ENCODE data around the gene DRGX.

DRGX gene

DNA sequence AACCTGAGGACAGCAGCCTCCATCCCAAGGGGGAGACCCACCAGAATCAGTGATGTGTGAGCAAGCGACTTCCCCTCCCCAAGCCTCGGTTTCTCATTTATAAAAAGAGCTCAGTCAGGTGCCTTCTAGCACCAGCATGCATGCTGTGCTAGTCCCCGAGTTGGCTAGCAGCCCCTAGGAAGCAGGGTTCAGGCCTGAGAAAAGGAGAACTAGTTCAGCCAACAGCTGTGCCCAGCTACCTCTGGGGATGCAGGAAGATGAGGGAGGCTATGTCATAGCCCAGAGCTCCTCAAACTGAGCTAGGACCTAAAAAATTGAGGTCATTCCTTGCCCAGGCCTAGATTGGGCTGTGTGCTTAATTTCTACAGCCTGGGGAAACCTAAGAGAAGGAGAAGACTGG lies 13.7 kb downstream of the DRGX start:
- DNase-seq (ENCODE audit: low read depth) = no peak

DNA sequence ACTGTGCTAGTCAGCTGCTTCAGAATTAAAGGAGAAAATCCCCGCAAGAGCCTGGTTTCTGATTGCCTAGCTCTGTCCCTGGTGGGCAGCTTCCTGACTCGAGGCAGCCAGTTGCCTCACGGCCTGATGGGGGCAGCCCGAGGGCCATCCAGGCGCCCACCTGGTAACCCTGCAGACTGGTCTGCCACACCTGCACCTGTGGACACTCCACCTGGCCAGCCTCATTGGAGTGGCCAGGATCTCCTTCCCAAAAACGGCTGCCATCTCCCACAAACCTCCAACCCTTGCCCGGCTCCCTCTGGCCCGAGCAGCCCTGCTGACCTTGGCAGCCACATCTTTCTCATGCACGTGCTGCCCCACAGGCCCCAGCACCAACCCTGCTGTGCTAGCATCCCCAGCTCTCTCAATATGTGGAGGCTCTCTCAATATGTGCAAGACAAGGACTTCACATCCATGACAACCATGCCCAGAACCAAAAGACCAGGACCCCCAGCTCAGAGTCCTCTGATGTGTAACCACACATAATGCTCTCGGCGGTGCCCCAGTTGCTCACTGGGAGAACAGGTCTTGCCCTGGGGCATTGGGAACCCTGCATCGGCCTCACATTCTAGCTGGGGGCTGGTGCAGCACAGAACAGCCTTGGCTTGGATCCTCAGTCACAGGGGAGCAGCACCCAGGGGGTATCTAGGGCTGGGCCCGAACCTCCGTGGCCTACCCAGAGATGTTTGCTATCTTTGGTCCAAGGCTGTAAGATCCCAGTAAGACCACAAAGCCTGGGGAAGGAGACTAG lies 14.6 kb downstream of the DRGX start:
- no peak for DNase-seq (ENCODE audit: low read depth)

DNA sequence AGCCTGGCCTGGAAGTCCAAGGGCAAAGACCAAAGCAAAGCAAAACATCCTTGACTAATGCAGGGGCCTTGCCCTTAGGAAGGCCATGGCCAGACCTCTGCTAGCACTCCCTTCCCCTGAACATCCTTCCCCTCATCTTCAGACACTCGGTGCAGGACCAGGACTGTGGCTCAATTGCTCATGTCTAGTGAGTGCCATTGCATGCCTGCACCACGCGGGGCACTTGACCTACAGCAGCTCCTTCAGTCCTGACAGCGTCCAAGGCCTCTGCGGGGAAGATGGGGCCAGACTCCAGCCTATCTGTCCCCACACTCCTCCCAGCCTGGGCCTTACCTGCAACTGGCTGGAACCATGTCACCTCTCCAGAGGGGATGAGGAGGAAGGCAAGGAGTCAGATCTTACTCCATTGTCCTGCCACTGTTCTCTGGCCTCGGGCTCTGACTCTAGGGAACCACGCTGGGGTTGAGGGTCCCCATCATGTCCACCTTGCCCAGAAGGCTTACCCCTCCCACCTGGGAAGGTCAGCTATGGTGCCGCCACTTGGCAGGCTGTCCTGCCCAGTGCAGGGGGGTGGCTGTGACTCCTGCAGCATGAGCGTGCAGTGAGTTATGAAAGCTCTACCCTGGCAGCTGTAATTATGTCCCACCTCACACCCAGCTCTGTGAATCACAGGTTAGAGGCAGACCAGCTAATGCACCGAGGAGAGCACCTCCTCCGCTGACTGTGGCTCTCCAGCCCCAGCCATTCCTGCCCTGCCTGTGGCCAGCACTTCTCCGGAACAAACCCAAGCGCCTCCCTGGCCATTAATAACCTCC lies 16.1 kb downstream of the DRGX start:
- no peak for DNase-seq (ENCODE audit: low read depth)

DNA sequence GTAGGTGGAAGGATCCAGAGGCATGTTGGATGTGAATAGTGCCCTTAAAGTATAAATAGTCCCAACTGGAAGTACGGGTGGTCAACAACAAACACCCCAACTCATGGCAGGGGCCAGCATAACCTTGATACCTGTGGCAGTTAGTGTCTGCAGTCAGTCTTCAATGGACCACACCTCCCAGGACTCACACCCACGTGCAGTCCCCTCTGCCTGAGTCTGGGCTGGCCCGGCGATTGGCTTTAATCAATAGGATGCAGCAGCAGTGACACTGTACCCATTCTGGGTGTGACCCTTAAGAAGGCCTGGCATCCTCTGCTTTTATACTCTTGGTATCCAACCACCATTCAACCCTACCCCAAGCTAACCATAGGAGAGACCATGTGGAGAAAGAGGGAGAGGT lies 18.6 kb downstream of the DRGX start:
- no peak for DNase-seq (ENCODE audit: low read depth)

DNA sequence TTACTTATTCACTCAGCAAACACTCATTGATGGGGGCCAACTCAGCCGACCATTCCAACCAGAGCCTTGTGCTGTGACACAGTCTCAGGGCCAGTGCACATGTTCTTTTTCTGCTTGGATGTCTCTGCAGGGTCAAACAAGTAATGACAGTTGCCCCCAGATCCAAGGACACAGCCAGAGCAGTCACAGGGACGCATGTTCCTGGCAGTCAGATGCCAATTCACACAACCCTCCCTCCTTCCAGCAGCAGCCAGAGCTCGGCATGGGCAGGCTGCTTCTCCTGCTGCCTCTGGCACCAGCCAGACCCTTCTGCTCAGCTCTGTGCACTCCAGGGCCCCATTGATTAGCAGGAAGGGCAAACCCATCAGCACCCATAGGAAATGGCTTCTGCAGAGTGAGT lies 20.3 kb downstream of the DRGX start:
- no peak for DNase-seq (ENCODE audit: low read depth)

DNA sequence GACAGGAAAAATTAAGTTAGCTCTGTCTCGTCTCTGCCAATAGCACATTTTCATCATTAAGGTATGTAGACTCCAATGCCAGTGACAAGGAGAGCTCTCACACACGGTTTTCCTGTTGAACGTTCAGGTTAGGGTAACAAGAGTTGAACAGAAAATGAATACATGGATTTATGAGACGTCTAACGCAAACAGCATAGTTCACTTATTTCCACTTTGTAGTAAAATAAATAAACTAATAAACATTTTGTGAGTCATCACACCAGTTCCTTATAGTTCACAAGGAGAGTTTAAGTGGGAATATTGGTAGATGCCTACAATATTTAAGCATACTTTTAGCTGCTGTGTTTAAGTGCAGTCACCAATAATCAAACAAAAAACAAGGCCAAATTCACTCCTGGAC lies 21.1 kb downstream of the DRGX start:
- no peak for DNase-seq (ENCODE audit: low read depth)

DNA sequence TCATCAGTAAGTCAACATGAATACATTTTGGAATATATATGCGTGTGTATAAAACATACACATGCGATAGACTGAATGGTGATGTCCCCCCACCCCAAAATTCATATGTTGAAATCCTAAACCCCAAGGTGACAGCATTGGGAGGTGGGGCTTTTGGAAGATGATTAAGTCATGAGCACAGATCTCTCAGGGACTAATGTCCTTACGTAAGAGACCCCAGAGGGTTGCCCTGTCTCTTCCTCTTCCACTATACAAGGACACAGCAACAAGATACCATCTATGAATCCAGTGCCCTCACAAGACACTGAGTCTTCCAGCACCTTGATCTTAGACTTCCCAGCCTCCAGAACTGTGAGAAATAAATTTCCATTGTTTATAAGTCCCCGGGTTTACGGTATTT lies 22.5 kb downstream of the DRGX start:
- DNase-seq (ENCODE audit: low read depth) = no peak

DNA sequence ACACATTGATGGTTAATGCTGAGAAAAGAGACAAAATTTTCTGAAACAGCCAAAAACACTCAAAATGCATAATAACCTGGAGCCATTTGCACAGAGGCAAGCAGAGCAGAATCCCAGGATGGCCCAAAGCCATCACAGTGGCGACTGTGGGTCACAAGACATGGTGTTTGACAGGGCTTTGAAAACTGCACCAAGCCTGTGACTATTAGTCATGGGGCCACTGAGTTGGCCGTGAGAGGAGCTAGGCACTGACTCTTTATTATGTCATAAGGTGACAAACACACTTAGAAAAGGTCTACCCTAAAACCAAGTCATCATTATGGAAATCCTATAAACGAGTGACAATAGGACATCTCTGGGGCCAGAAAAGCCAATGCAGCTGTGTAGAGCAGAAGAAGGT lies 23.9 kb downstream of the DRGX start:
- DNase-seq (ENCODE audit: low read depth) = no peak

DNA sequence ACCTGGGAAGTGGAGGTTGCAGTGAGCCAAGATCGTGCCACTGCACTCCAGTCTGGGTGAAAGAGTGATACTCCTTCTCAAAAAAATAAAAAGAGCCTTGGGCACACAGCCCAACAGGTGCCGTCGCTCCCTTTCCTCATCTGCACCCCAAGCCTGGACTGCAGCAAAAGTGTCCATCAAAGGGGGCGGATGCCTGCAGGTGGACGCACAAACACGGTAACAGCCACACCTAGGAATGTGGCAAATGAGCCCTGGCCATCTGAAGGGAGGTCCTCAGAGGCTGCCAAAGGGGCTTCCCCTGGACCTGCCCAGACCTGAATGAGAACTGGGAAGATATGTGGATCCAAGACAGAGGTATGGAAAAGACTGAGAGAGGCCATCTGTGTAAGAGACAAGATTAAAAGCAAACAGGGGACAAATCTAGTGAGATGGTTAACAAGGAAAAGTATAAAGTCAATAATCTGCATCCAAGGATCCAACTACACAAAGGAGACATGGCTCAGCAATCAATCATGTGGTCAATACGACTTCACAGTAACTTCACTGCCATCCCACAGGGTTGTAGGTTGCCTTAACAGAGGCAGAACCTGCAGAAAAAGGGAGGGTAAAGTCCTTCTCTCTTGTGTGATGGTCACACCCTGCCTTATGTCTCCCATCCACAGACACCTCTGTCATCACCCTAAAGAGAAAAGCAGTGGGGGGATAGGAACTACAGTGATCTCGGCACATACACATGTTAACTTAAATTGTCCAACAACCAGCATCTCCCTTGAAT lies 25.4 kb downstream of the DRGX start:
- no peak for DNase-seq (ENCODE audit: low read depth)

DNA sequence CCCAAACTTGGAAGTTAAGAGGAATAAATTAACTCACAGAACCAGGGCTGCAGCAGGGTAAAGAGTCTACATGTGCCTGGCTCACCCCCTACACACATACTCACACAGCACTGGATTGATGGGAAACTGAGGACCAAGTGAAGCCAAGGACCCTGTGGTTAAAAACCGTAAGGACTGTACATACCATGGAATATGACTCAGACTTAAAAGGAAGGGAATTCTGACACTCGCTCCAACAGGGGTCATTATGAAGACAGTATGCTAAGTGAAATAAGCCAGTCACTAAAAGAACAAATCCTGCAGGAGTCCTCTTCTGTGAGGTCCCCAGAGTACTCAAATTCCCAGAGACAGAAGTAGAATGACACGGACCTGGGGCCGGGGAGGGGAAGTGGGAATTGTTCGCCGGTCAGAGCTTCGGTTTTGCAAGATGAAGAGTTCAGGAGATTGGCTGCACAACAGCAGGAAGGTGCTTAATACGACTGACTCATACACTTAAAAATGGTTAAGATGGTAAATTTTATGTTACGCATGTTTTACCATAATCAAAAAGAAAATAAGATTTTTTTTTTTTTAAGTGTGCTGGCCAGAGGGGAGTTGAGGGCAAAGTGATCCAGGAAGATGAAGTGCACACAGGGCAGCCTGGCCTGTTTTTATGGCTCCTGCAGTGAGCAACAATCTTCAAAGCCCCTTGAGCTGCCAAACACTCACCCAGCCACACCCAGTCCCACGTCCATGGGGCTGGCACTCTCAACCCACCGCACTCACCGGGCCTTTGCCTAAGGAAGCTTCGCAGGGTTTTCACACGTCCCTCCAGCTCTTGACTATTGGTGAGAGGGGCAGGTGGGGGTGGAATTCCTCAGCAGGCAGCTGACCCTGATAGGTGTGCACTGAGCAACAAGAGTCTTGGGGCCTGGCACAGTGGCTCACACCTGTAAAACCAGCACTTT lies 26.4 kb downstream of the DRGX start:
- peak; percentile 24 for DNase-seq (ENCODE audit: low read depth)

DNA sequence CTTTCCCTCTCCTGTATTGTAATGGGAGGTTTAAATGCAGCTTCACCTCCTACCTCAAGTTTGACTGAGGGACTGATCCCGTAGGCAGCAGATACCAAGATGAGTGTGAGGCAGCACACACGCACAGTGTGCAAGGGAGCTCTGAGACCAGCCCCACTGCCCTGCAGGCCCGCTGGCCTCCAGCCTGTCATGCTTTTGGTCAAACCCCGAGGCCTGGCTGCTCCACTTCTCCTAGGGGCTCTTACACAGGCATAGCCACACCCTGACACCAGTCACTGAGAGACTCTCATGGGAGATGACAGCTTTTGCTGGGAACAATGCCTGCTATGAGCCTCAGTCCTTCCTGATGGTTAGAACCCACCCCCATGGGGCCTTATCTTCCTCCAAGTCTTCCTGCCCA lies 27.6 kb downstream of the DRGX start:
- no peak for DNase-seq (ENCODE audit: low read depth)

DNA sequence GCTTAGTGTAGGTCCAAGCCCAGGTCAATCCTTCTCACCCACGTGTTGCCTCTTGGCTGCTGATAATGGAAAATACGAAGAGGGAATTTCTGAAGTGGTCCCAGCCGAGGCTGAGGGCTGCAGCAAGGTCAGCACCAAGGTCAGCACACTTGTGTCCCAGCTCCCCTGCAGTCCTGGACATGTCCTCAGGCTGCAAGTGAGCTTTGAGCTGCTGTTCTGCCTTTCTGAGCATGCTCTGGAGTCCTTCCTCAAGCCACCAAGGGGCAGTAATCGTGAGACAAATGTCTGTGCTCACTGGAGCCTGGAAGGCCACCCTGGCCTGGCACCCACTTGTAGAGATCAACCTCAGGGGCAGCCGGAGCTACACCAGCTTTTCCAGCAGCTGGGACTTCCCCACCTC lies 28.3 kb downstream of the DRGX start:
- no peak for DNase-seq (ENCODE audit: low read depth)

DNA sequence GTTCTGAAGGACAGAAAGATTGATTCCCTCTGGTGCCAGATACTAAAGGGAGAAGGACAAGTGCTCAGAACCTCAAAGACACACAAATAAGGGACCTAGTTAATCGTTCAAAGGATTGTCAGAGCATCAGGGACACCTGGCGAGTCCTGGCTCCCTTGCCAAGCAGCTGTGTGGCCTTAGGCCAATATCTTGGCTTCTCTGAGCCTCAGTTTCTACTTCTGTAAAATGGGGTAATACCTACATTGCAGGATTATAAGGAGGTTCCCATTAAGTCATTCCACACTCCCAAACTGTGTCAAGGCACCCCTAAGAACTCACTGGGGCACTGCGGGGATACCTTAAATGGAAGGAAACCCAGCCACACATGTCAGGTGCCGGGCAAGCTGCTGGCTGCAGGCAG lies 29.4 kb downstream of the DRGX start:
- no peak for DNase-seq (ENCODE audit: low read depth)

DNA sequence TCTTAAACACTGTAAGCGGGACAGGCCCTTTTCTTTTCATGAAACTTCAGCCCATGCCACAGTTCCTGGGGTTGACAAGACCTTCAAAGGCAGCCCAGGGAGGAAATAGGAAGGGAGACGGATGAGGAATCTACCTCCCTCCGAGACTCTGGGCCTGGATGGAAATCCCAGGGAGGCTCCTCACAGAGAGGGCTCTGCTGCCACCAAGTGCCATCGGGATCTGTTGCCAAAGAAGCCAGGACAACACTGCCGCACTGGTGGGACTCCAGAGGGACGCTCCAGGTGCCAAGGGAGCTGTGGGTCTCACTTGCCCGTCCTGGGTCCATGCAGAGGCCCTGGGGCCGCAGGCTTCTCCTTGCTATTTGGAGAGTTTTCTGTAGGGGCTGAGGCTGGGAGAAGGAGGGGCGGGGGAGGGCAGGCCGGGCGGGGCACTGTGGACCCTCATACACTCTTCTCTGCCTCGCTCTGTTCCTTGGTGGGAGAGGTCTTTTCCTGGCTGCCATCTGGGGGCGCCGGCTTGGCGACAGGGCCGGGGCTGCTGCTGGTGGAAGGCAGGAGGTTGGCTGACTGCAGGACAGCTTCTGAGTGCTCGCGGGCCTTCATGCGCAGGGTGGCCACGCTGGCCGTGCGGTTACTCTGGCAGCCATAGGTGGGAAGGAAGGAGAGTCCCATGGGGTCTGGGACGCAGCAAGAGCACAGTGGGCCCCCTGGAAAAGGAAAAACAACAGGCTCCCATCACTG lies 30.0 kb downstream of the DRGX start:
- DNase-seq (ENCODE audit: low read depth) = no peak

DNA sequence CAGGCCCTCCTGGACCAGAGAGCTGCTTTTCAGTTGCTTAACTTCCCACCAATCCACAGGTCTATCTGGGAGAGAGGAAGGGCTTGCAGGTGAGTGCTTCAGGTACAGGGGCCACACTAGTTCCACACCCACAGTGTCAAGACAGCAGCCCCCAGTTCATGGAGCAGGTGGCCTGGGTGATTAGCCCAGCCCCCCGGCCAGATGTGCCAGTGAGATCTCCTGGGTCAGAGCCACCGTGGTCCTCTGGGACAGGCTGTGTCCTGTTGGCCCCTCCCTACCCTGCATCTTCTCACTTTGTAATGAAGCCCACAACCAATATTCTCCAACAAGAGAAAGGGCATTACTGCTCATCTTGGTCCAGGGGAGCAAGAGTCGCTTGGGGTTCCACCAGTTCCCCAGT lies 30.6 kb downstream of the DRGX start:
- no peak for DNase-seq (ENCODE audit: low read depth)

DNA sequence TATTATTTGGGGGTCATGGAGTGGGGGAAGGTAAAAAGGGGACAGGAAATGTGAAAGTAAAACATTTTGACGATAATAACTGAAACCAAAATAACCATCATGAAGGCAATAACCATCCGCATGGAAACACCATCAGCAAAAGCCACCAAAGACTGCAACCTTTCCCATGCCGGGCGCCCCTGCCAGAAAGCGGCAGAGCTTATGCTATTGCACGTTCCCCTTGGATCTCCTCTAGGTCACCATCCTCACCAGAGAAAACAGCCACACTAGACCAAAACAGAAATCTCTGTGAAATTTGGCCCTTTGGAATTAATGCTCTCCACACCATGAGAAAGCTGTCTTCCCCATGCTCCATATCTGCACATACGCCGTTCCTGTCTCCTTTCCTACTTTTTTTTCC lies 31.1 kb downstream of the DRGX start:
- DNase-seq (ENCODE audit: low read depth) = no peak

DNA sequence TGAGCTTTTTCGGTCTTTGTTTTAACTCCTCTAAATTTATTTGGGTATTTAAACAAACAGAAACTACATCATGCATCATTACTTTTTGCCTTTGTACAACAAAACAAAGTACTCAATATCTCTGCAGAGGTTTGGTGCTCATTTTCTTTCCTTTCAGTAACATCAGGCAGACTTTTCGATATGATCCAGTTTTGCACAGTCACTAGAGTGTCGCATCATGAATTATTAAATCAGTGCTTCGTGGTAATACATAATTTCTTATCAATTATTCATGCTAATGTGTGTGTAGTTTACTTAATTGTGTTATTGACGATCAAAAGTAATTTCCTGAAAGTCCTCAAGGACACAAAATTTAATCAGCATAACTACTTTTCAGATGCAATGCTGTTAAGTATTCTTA lies 31.8 kb downstream of the DRGX start:
- DNase-seq (ENCODE audit: low read depth) = no peak

DNA sequence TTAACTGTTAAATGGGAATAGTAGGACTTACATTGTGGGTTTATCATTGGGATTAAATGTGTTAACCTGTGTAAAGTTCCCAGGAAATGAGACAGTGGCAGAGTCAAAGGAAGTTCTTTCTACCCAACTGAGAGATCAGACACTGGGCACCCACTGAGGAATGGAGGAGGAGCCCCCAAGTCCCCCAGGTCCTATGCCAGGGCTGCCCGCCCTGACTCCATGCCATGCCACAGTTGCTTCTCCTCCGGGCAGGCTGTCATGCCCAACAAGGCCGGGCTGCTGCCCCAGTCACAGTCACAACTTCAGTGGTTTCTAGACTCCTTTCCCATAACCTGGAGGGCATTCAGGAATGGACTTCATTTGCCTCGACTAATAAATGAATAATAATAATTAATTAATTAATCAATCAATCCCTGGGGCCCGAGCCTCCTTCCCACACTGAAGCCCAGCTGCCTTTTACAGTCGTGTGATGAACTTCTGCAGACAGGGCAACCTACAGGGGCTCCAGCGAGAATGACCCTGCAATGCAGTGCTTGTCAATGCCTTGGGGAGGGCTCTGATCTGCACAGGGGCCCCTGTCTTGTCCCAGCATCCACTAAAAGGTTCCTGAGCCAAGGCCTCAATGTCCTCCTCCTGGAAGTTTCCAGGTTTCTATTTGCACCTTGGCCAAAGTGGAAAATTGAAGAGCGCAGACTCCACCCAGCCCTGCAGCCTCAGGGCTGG lies 32.4 kb downstream of the DRGX start:
- no peak for DNase-seq (ENCODE audit: low read depth)

DNA sequence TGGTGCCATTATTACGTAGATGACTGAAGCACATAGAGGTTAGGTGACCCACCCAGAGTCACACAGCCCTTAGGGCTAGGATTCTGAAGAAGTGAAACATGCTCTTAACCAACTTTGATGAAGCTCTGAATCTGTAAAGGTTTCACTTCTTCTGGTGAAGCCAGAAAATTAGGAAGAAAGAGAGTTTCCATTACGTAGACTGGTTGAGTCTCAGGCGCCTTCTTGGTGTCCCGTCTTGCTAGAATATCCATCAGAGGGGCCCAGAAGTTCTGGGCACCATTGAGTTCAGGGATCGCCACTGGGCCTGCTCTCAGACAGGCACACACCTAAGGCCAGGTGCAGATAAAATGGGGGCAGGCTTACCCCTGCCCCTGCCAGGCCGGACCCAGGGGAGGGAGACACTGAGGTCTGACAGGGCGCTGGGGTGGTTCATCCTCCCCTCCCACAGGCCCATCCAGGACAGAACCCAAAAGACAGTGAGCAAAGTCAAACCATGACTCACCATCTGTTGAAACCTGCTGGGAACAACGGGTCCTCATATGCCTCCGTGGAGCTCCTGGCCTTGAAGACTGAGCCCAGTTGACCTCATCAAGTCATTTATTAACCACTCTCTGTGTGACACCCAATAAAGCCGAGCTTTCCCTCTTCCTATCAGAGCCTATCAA lies 33.2 kb downstream of the DRGX start:
- no peak for DNase-seq (ENCODE audit: low read depth)
